MM.1S (cell line): Measurements from ENCODE around the gene ANKS4B.

Source experiments
- DNase-seq: peaks from one replicate; pipeline ENCODE4 v3.0.0-alpha.2; 2015
- H2AFZ ChIP-seq: fragments of 300-600 bp; sonication (generic); 2 replicates; pipeline ENCODE4 v1.6.0; 2016; ENCODE audit warnings: antibody characterized with exemption, low read length
- H3F3A ChIP-seq: fragments of 300-600 bp; sonication (generic); 2 replicates; pipeline ENCODE4 v1.6.1; 2016; ENCODE audit warnings: mild to moderate bottlenecking, antibody characterized with exemption, low read length, moderate library complexity, mixed read lengths; ENCODE audit not compliant: insufficient read depth
- H3K27ac ChIP-seq: fragments of 300-600 bp; sonication (generic); 2 replicates; pipeline ENCODE4 v1.5.1; 2016; ENCODE audit warnings: mild to moderate bottlenecking, low read length
- H3K27me3 ChIP-seq: fragments of 300-600 bp; sonication (generic); replicated peaks from 2 replicates; pipeline ENCODE4 v1.6.0; 2016; ENCODE audit warnings: low read length; ENCODE audit not compliant: insufficient read depth
- H3K36me3 ChIP-seq: fragments of 300-600 bp; sonication (generic); replicated peaks from 2 replicates; pipeline ENCODE4 v1.6.1; 2016; ENCODE audit warnings: mild to moderate bottlenecking, low read length, mixed read lengths; ENCODE audit not compliant: insufficient read depth
- H3K4me1 ChIP-seq: fragments of 300-600 bp; sonication (generic); 2 replicates; pipeline ENCODE4 v1.6.1; 2016; ENCODE audit warnings: low read length, mixed read lengths
- H3K4me2 ChIP-seq: fragments of 300-600 bp; sonication (generic); 2 replicates; pipeline ENCODE4 v1.6.0; 2016; ENCODE audit warnings: low read depth, low read length
- H3K4me3 ChIP-seq: fragments of 300-600 bp; sonication (generic); 2 replicates; pipeline ENCODE4 v1.5.1; 2016; ENCODE audit warnings: low read length, mixed read lengths
- H3K79me2 ChIP-seq: fragments of 300-600 bp; sonication (generic); 2 replicates; pipeline ENCODE4 v1.6.1; 2016; ENCODE audit warnings: mixed run types, low read length, mixed read lengths
- H3K9ac ChIP-seq: fragments of 300-600 bp; sonication (generic); 2 replicates; pipeline ENCODE4 v1.6.1; 2016; ENCODE audit warnings: low read length, mixed read lengths
- H3K9me2 ChIP-seq: fragments of 300-600 bp; sonication (generic); replicated peaks from 2 replicates; pipeline ENCODE4 v1.6.1; 2016; ENCODE audit warnings: mild to moderate bottlenecking, low read length, mixed read lengths; ENCODE audit not compliant: insufficient read depth
- H3K9me3 ChIP-seq: fragments of 300-600 bp; sonication (generic); replicated peaks from 2 replicates; pipeline ENCODE4 v1.6.1; 2016; ENCODE audit warnings: mild to moderate bottlenecking, low read length, mixed read lengths; ENCODE audit not compliant: insufficient read depth
- H4K20me1 ChIP-seq: fragments of 300-600 bp; sonication (generic); 2 replicates; pipeline ENCODE4 v1.6.1; 2016; ENCODE audit warnings: mild to moderate bottlenecking, low read length, moderate library complexity, mixed read lengths; ENCODE audit not compliant: insufficient read depth
- EZH2 ChIP-seq: fragments of 300-600 bp; sonication (generic); optimal IDR thresholded peaks from 2 replicates; pipeline ENCODE3; 2017; ENCODE audit warnings: low read depth, mild to moderate bottlenecking, antibody characterized with exemption, low read length, mixed read lengths
- EZH2phosphoT487 ChIP-seq: fragments of 300-600 bp; sonication (generic); IDR thresholded peaks from 2 replicates; pipeline ENCODE4 v1.6.1; 2018; ENCODE audit warnings: antibody characterized with exemption, low read length
- TF ChIP-seq, protein P1 (sequence below): fragments of 300-600 bp; sonication (generic); IDR thresholded peaks from 2 replicates; pipeline ENCODE4 v1.5.1; 2016; ENCODE audit warnings: antibody characterized with exemption, low read length, mixed read lengths

Gene ANKS4B

GRCh38 chr16:21222495-21223337 is 10.8 kb upstream of the ANKS4B start:
- no peaks in the 10 kb centered on the region for H3K27me3 ChIP-seq
- no peak overlapping the region for H3K9ac ChIP-seq
- H3K9me3 ChIP-seq: no peaks in the 10 kb centered on the region
- no peaks in the 10 kb centered on the region for H3K4me1 ChIP-seq
- TF ChIP-seq, protein P1, sequence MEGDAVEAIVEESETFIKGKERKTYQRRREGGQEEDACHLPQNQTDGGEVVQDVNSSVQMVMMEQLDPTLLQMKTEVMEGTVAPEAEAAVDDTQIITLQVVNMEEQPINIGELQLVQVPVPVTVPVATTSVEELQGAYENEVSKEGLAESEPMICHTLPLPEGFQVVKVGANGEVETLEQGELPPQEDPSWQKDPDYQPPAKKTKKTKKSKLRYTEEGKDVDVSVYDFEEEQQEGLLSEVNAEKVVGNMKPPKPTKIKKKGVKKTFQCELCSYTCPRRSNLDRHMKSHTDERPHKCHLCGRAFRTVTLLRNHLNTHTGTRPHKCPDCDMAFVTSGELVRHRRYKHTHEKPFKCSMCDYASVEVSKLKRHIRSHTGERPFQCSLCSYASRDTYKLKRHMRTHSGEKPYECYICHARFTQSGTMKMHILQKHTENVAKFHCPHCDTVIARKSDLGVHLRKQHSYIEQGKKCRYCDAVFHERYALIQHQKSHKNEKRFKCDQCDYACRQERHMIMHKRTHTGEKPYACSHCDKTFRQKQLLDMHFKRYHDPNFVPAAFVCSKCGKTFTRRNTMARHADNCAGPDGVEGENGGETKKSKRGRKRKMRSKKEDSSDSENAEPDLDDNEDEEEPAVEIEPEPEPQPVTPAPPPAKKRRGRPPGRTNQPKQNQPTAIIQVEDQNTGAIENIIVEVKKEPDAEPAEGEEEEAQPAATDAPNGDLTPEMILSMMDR: no peak
- TF ChIP-seq EZH2: no peak
- no peak for TF ChIP-seq EZH2phosphoT487
- no peaks in the 10 kb centered on the region for H3F3A ChIP-seq
- H4K20me1 ChIP-seq: no peaks in the 10 kb centered on the region
- no peak for DNase-seq
- H3K36me3 ChIP-seq: no peaks in the 10 kb centered on the region
- H3K4me3 ChIP-seq: no peak overlapping the region
- H3K4me2 ChIP-seq: no peak overlapping the region
- no peak overlapping the region for H3K27ac ChIP-seq
- H2AFZ ChIP-seq: no peak overlapping the region
- H3K9me2 ChIP-seq: no peaks in the 10 kb centered on the region
- no peaks in the 10 kb centered on the region for H3K79me2 ChIP-seq

DNA sequence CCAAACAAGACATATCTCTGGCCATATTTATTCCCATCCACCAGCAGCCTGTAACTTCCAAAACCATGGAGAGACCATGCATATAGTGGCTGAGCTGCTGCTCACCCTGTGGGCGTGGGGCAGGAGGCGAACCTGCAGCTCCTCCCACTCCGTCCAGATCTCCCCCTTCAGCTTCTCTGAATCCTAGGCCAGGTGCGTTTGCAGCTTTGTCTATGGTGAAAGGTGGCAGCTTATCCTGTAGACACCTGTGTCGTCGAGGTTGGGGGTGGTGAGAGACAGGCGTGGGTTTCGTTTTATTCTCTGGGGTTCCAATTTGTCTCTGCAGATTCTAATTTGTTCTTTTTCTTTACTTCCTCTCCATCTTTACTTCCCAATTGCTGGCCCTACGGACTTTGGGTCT is 9.7 kb upstream of the ANKS4B start:
- Histone ChIP-seq H3K4me3 (no peak overlapping the region), H3K9me2 (no peaks in the 10 kb centered on the region), H3K36me3 (no peaks in the 10 kb centered on the region), H3K4me2 (no peak overlapping the region), H3K27ac (no peak overlapping the region), H3K4me1 (no peaks in the 10 kb centered on the region), H4K20me1 (no peaks in the 10 kb centered on the region), H3F3A (no peaks in the 10 kb centered on the region), H2AFZ (no peak overlapping the region), H3K27me3 (no peaks in the 10 kb centered on the region), H3K9me3 (no peaks in the 10 kb centered on the region), H3K9ac (no peak overlapping the region), H3K79me2 (no peaks in the 10 kb centered on the region)
- peak; percentile 28 for DNase-seq
- no peak for TF ChIP-seq EZH2phosphoT487

DNA sequence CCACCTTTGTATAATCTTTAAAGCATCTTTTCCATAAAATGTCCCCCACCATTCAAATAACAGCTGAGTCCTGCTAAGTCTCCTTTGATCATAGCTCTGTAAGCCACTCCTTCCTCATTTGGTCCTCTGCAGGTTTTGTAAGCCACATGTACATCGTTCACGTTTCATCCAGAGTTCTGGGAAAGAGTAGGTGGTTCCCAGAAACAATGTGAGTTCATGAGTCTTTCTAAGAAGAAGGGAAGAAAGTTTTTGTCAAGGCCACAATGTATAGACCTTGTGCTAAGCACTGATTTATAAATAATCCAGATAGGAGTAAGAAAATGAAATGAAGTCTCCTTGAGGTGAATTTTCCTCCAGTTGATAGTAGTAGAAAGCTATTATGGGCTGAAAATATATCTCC is 8.7 kb upstream of the ANKS4B start:
- Histone ChIP-seq H3K27me3 (no peaks in the 10 kb centered on the region), H3K27ac (no peak overlapping the region), H3K9ac (no peak overlapping the region), H3K36me3 (no peaks in the 10 kb centered on the region), H3K79me2 (no peaks in the 10 kb centered on the region), H4K20me1 (no peaks in the 10 kb centered on the region), H3K9me2 (no peaks in the 10 kb centered on the region), H3K4me1 (no peaks in the 10 kb centered on the region), H2AFZ (no peak overlapping the region), H3K4me2 (no peak overlapping the region), H3K9me3 (no peaks in the 10 kb centered on the region), H3K4me3 (no peak overlapping the region), H3F3A (no peaks in the 10 kb centered on the region)
- no peak for DNase-seq
- TF ChIP-seq, protein P1: no peak
- TF ChIP-seq EZH2phosphoT487: no peak
- no peak for TF ChIP-seq EZH2

- no peak overlapping the region for H3K27ac ChIP-seq
- no peaks in the 10 kb centered on the region for H4K20me1 ChIP-seq
- H3K4me3 ChIP-seq: no peak overlapping the region
- H3K9me3 ChIP-seq: no peaks in the 10 kb centered on the region
- no peaks in the 10 kb centered on the region for H3K27me3 ChIP-seq
- no peak overlapping the region for H3K9ac ChIP-seq
- no peaks in the 10 kb centered on the region for H3K9me2 ChIP-seq
- DNase-seq: no peak
- no peak overlapping the region for H2AFZ ChIP-seq
- H3K36me3 ChIP-seq: no peaks in the 10 kb centered on the region
- H3K79me2 ChIP-seq: no peaks in the 10 kb centered on the region
- no peak overlapping the region for H3K4me2 ChIP-seq
- H3F3A ChIP-seq: no peaks in the 10 kb centered on the region
- no peaks in the 10 kb centered on the region for H3K4me1 ChIP-seq
- TF ChIP-seq EZH2: no peak
- TF ChIP-seq EZH2phosphoT487: no peak
- TF ChIP-seq, protein P1: no peak
Measured at GRCh38 chr16:21226749-21227148, 6.8 kb upstream of the ANKS4B start.
